CD14-positive monocyte (primary cell): ENCODE data around the gene TNFAIP8. TPM values are rescaled to one million over a fixed set of nuclear protein-coding genes. Genes with fewer than 3 reads are reported as not detected.
A peak's percentile ranks its signal among the peaks of the same experiment; 100 is the strongest.

Experiments
- DNase-seq, 3 donors: peaks; one replicate each; pipeline ENCODE4 v3.0.0-alpha.2; 2011 to 2022
- H2AFZ ChIP-seq: 2 replicates; pipeline ENCODE4 v1.6.0; 2012; ENCODE audit warnings: mild to moderate bottlenecking, low read depth, low read length, inconsistent platforms; ENCODE audit not compliant: insufficient read depth, poor library complexity, severe bottlenecking
- H3K27ac ChIP-seq, 2 donors: 1 replicate in 1 of 2; 2 replicates in 1 of 2; pipeline ENCODE4 v1.5.1; 2012 to 2013; ENCODE audit warnings: low read length in 2 of 2, control low read depth in 1 of 2, inconsistent platforms in 1 of 2, low read depth in 1 of 2, mild to moderate bottlenecking in 1 of 2
- H3K27me3 ChIP-seq, 2 donors: one replicate each; pipeline versions ENCODE4 v1.6.0 to v1.6.1; 2011 to 2013; ENCODE audit warnings: low read length in 2 of 2; ENCODE audit not compliant: control insufficient read depth in 2 of 2, insufficient read depth in 2 of 2
- H3K36me3 ChIP-seq, 2 donors: replicated peaks in 1 of 2; 1 replicate in 1 of 2; 2 replicates in 1 of 2; pipeline versions ENCODE4 v1.5.1 to v1.6.1; 2012 to 2013; ENCODE audit warnings: low read length in 2 of 2, control low read depth in 1 of 2, inconsistent platforms in 1 of 2, mild to moderate bottlenecking in 1 of 2; ENCODE audit not compliant: insufficient read depth in 2 of 2, control insufficient read depth in 1 of 2
- H3K4me1 ChIP-seq, 2 donors: 1 replicate in 1 of 2; 2 replicates in 1 of 2; pipeline versions ENCODE4 v1.5.1 to v1.6.1; 2012 to 2013; ENCODE audit warnings: low read length in 2 of 2, control low read depth in 1 of 2, inconsistent platforms in 1 of 2, mild to moderate bottlenecking in 1 of 2, moderate library complexity in 1 of 2; ENCODE audit not compliant: insufficient read depth in 2 of 2, control insufficient read depth in 1 of 2
- H3K4me2 ChIP-seq: replicated peaks from 2 replicates; pipeline ENCODE3; 2012; ENCODE audit warnings: low read length, moderate library complexity, mild to moderate bottlenecking; ENCODE audit not compliant: poor library complexity, severe bottlenecking; ENCODE audit errors: extremely low read depth
- H3K4me3 ChIP-seq, 3 experiments: fragments of 200-600 bp in 1 of 3; sonication (generic) in 1 of 3; replicated peaks in 1 of 3; 1 replicate in 2 of 3; 2 replicates in 1 of 3; pipeline ENCODE4 v1.5.1; 2011 to 2013; ENCODE audit warnings: low read length in 3 of 3, mild to moderate bottlenecking in 3 of 3, control low read depth in 2 of 3, low read depth in 2 of 3, inconsistent platforms in 1 of 3, moderate library complexity in 1 of 3
- H3K79me2 ChIP-seq: 2 replicates; pipeline ENCODE4 v1.6.0; 2012; ENCODE audit warnings: mild to moderate bottlenecking, control low read depth, inconsistent platforms, low read length, moderate library complexity; ENCODE audit not compliant: insufficient read depth
- H3K9ac ChIP-seq: 2 replicates; pipeline ENCODE4 v1.6.0; 2017; ENCODE audit warnings: low read length, mild to moderate bottlenecking; ENCODE audit not compliant: insufficient read depth, poor library complexity, severe bottlenecking
- H3K9me3 ChIP-seq, 2 donors: replicated peaks in 1 of 2; 1 replicate in 1 of 2; 2 replicates in 1 of 2; pipeline versions ENCODE4 v1.5.1 to v1.6.1; 2012 to 2013; ENCODE audit warnings: low read length in 2 of 2, control low read depth in 1 of 2; ENCODE audit not compliant: control insufficient read depth in 1 of 2, insufficient read depth in 1 of 2
- H4K20me1 ChIP-seq: 2 replicates; pipeline ENCODE4 v1.6.0; 2012; ENCODE audit warnings: mild to moderate bottlenecking, low read length, control low read depth, moderate library complexity; ENCODE audit not compliant: insufficient read depth
- H3K27ac Mint-ChIP-seq, 7 donors: one replicate each; pipeline ENCODE4 v1.8.0; 2020; ENCODE audit warnings: mild to moderate bottlenecking in 7 of 7, mixed read lengths in 7 of 7, moderate library complexity in 6 of 7, inconsistent platforms in 2 of 7
- H3K27me3 Mint-ChIP-seq, 3 donors: one replicate each; pipeline ENCODE4 v1.8.0; 2021 to 2022; ENCODE audit warnings: low read depth in 3 of 3, mild to moderate bottlenecking in 3 of 3, mixed read lengths in 3 of 3, moderate library complexity in 3 of 3, inconsistent platforms in 1 of 3
- H3K36me3 Mint-ChIP-seq, 2 donors: one replicate each; pipeline ENCODE4 v1.8.0; 2020; ENCODE audit warnings: mixed read lengths in 2 of 2, inconsistent platforms in 1 of 2, mild to moderate bottlenecking in 1 of 2
- H3K4me1 Mint-ChIP-seq: one replicate; pipeline ENCODE4 v1.8.0; 2020; ENCODE audit warnings: mild to moderate bottlenecking, mixed read lengths
- H3K4me3 Mint-ChIP-seq, 2 donors: one replicate each; pipeline ENCODE4 v1.8.0; 2020; ENCODE audit warnings: mild to moderate bottlenecking in 2 of 2, mixed read lengths in 2 of 2, moderate library complexity in 1 of 2
- H3K9me3 Mint-ChIP-seq, 7 donors: one replicate each; pipeline ENCODE4 v1.8.0; 2020 to 2022; ENCODE audit warnings: mixed read lengths in 7 of 7, mild to moderate bottlenecking in 6 of 7, moderate library complexity in 6 of 7, inconsistent platforms in 2 of 7
- WGBS: methylation state at CpG from one replicate; pipeline ENCODE4 v1.1.5; 2013; ENCODE audit warnings: missing lambda C conversion rate; ENCODE audit not compliant: insufficient coverage; 5-methylcytosine and 5-hydroxymethylcytosine counted together
- intact Hi-C, 2 donors: fragments of 100-400 bp; cut with micrococcal nuclease; formaldehyde crosslinking; loops; one replicate each; pipeline versions ENCODE4 v1.15.0 to v1.15.1; 2023
- polyA plus RNA-seq, 3 donors: library from polyadenylated mRNA; depleted of rRNA in 1 of 3; unstranded in 2 of 3; stranded (reverse) in 1 of 3; fragments of 300-500 nt in 2 of 3; fragments of >200 nt in 1 of 3; fragmentation: Illumina TruSeq in 2 of 3; gene quantifications; 1 replicate in 2 of 3; 2 replicates in 1 of 3; pipeline ENCODE4 v1.2.3, GENCODE V29; 2012 to 2021
- TF ChIP-seq, protein P1 (sequence below): fragments of 200-600 bp; IDR thresholded peaks from one replicate; pipeline ENCODE4 v1.8.0; 2022; ENCODE audit warnings: antibody characterized with exemption, mild to moderate bottlenecking

TNFAIP8 gene
- polyA plus RNA-seq, 3 donors = 20.6 to 55.5 (median 47.0) TPM

DNA sequence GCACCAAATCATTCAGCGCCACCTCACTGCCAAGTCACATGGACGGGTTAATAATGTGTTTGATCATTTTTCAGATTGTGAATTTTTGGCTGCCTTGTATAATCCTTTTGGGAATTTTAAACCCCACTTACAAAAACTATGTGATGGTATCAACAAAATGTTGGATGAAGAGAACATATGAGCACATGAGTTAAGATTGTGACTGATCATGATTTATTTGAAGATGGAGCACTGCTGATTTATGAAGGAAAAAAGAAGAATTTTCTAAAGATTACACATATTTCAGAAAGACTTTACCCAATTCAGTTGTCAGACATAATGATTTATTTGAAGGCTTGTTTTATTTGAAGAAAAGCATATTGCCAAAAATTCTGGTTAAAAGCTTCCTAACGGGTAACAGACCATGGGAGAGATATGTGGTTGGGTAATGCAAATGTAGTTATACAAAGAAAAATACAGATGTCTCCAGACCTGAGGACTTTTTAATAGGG is 37.4 kb downstream of the TNFAIP8 start:
- H3K4me3 Mint-ChIP-seq = no peak overlapping the region
- Histone ChIP-seq H3K27ac (peak overlapping the region in 1 of 2 donors; percentile 35), H3K9me3 (no peaks in the 10 kb centered on the region), H3K4me3 (no peak overlapping the region), H3K4me2 (no peak overlapping the region), H3K9ac (no peak overlapping the region), H3K4me1 (peaks cover 37 to 50% of the 10 kb centered on the region in 2 donors), H4K20me1 (peaks cover 82% of the 10 kb centered on the region), H3K27me3 (no peaks in the 10 kb centered on the region), H3K79me2 (peaks cover 94% of the 10 kb centered on the region), H2AFZ (no peak overlapping the region), H3K36me3 (peaks cover 15 to 38% of the 10 kb centered on the region in 2 donors)
- WGBS = 100% methylated on average over 1 of the region's 3 CpGs
- peaks cover 0 to 4% (median 0%) of the 10 kb centered on the region in 3 donors for H3K27me3 Mint-ChIP-seq
- H3K9me3 Mint-ChIP-seq = no peaks in the 10 kb centered on the region
- TF ChIP-seq, protein P1, sequence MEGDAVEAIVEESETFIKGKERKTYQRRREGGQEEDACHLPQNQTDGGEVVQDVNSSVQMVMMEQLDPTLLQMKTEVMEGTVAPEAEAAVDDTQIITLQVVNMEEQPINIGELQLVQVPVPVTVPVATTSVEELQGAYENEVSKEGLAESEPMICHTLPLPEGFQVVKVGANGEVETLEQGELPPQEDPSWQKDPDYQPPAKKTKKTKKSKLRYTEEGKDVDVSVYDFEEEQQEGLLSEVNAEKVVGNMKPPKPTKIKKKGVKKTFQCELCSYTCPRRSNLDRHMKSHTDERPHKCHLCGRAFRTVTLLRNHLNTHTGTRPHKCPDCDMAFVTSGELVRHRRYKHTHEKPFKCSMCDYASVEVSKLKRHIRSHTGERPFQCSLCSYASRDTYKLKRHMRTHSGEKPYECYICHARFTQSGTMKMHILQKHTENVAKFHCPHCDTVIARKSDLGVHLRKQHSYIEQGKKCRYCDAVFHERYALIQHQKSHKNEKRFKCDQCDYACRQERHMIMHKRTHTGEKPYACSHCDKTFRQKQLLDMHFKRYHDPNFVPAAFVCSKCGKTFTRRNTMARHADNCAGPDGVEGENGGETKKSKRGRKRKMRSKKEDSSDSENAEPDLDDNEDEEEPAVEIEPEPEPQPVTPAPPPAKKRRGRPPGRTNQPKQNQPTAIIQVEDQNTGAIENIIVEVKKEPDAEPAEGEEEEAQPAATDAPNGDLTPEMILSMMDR = no peak
- peaks cover 28 to 41% of the 10 kb centered on the region in 2 donors for H3K36me3 Mint-ChIP-seq
- peak overlapping the region in 2 of 7 donors; percentile 24 to 48 for H3K27ac Mint-ChIP-seq
- intact Hi-C loops = no loop called here
- no peak for DNase-seq
- peaks cover 65% of the 10 kb centered on the region for H3K4me1 Mint-ChIP-seq

DNA sequence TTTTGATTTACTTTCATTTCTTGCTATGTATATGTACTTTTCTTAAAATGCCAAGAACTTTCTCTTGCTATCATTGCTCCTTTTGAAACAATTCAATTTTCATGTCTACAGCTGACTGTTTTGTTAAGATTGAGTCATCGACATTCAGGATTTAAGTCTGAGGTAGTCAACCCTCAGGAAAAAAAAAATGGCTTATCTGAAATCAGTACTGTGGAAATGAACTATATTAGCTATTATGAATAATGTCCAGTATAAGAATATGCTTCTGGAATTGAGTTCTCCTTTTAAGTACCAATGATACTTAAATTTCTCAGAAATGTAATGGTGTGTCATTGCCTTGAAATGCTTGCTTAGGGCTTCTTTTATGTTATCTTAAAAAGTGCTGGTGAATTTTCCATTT is 37.9 kb downstream of the TNFAIP8 start:
- Histone ChIP-seq H2AFZ (no peak overlapping the region), H3K4me3 (no peak overlapping the region)

More for the DNA sequence above, 37.9 kb downstream of the TNFAIP8 start:
- peaks cover 0 to 5% (median 0%) of the 10 kb centered on the region in 3 donors for H3K27me3 Mint-ChIP-seq
- no peaks in the 10 kb centered on the region for H3K9me3 Mint-ChIP-seq
- DNase-seq = no peak
- H3K9ac ChIP-seq = no peak overlapping the region
- peak overlapping the region in 1 of 2 donors; percentile 35 for H3K27ac ChIP-seq
- WGBS = no CpG with 5 or more reads among the region's 1 CpG
- H3K36me3 Mint-ChIP-seq = peaks cover 27 to 39% of the 10 kb centered on the region in 2 donors
- H4K20me1 ChIP-seq = peaks cover 77% of the 10 kb centered on the region
- TF ChIP-seq, protein P1 = no peak
- no peaks in the 10 kb centered on the region for H3K9me3 ChIP-seq
- H3K27me3 ChIP-seq = no peaks in the 10 kb centered on the region
- no peak overlapping the region for H3K4me2 ChIP-seq
- intact Hi-C loops = no loop called here
- peaks cover 61% of the 10 kb centered on the region for H3K4me1 Mint-ChIP-seq
- peaks cover 15 to 38% of the 10 kb centered on the region in 2 donors for H3K36me3 ChIP-seq
- H3K4me1 ChIP-seq = peaks cover 32 to 48% of the 10 kb centered on the region in 2 donors
- peak overlapping the region in 2 of 7 donors; percentile 22 to 24 for H3K27ac Mint-ChIP-seq
- H3K4me3 Mint-ChIP-seq = no peak overlapping the region
- peaks cover 90% of the 10 kb centered on the region for H3K79me2 ChIP-seq
